Thoracic aorta (tissue), 2 donors: ENCODE data around the gene TJP3. TPM values are rescaled to one million over a fixed set of nuclear protein-coding genes. Genes with fewer than 3 reads are reported as not detected.
"Not testable (repeated sequence)": the region's sequence is repeated elsewhere in the genome, so short reads cannot be mapped to it uniquely, and the experiment has no call there.

ENCODE experiments used
- ATAC-seq: fragments of 150-250 bp; one replicate; pipeline ENCODE4 v1.8.0; 2017; ENCODE audit warnings: low read depth; ENCODE audit not compliant: insufficient number of reproducible peaks, low FRiP score
- DNase-seq: peaks from one replicate; pipeline ENCODE4 v3.0.0-alpha.2; 2020; ENCODE audit warnings: low spot score
- H3K27ac ChIP-seq, 2 donors: fragments of 200-600 bp; sonication (generic); 1 replicate in 1 of 2; 2 replicates in 1 of 2; pipeline ENCODE4 v1.5.1; 2016; ENCODE audit warnings: mild to moderate bottlenecking in 2 of 2, moderate library complexity in 2 of 2
- H3K27me3 ChIP-seq: fragments of 200-600 bp; sonication (generic); replicated peaks from 2 replicates; pipeline ENCODE4 v1.6.0; 2016; ENCODE audit warnings: mild to moderate bottlenecking; ENCODE audit not compliant: insufficient read depth
- H3K36me3 ChIP-seq: fragments of 200-600 bp; sonication (generic); one replicate; pipeline ENCODE4 v1.5.1; 2016
- H3K4me1 ChIP-seq, 2 donors: fragments of 200-600 bp; sonication (generic); 1 replicate in 1 of 2; 2 replicates in 1 of 2; pipeline versions ENCODE4 v1.5.1 to v1.6.0; 2016; ENCODE audit warnings: low read depth in 2 of 2, mild to moderate bottlenecking in 1 of 2; ENCODE audit not compliant: control insufficient read depth in 1 of 2
- H3K4me3 ChIP-seq: fragments of 200-600 bp; sonication (generic); 2 replicates; pipeline ENCODE4 v1.5.1; 2016; ENCODE audit warnings: mild to moderate bottlenecking
- H3K9me3 ChIP-seq: fragments of 200-600 bp; sonication (generic); 2 replicates; pipeline ENCODE4 v1.5.1; 2016
- CTCF ChIP-seq: fragments of 200-600 bp; sonication (generic); IDR thresholded peaks from one replicate; pipeline ENCODE4 v1.5.1; 2019; ENCODE audit warnings: antibody characterized with exemption
- total RNA-seq, 2 donors: library from RNA; depleted of rRNA; stranded (reverse); fragments of >200 nt; gene quantifications; one replicate each; pipeline versions ENCODE4 v1.1.0 to v1.2.3, GENCODE V29; 2016

The TJP3 gene
- total RNA-seq, 2 donors from 2014 or later = 0.41 to 2.1 TPM

- Histone ChIP-seq H3K4me1 (no peaks in the 10 kb centered on the region), H3K9me3 (no peaks in the 10 kb centered on the region), H3K4me3 (no peak overlapping the region), H3K27ac (no peak overlapping the region), H3K36me3 (peaks cover 26% of the 10 kb centered on the region), H3K27me3 (no peaks in the 10 kb centered on the region)
- DNase-seq (no peak), ATAC-seq (no peak)
- TF ChIP-seq CTCF = no peak
These were observed 44.3 kb downstream of the TJP3 start for GRCh38 chr19:3752492-3752891.

DNA sequence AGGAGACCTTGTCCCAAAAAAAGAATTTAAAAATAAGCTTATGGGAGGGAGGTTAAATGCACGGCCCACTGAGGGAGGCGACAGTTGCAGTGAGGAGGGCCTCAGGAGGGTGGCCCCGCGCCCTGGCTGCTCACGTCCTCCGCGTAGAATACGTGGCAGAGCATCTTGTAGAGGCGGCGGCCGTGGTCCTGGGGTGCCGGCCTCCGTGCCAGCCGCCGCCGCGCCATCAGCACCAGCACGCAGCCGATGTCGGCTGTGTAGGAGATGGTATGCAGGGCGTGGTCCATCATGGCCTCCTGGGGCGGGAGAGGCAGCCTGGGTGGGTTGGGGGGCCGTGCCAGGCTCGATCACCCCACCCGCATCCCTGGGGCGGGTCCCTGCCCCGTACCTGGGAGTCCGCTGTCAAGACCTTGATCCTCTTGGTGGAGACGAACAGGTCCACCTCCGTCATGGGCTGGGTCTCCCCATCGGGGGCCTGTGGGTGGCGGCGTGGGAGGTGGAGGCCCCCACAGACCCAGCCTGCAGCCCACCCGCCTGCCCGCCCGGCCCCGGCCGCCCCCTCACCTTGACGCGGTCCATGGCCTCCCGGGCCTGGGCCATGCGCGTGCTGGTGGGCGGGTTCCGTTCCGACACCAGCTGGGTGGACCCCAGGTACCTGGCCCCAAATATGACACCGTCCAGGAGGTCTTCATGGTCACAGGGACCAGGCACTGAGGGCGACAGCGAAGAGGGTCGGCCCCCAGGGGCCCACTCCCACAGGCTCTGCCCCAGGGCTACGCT is 45.6 kb downstream of the TJP3 start:
- H3K27ac ChIP-seq = no peak overlapping the region
- peaks cover 29% of the 10 kb centered on the region for H3K36me3 ChIP-seq
- H3K4me3 ChIP-seq = no peak overlapping the region
- no peak for TF ChIP-seq CTCF
- peaks cover 0 to 3% of the 10 kb centered on the region in 2 donors for H3K4me1 ChIP-seq
- H3K9me3 ChIP-seq = no peaks in the 10 kb centered on the region
- DNase-seq (no peak), ATAC-seq (no peak)
- H3K27me3 ChIP-seq = no peaks in the 10 kb centered on the region

DNA sequence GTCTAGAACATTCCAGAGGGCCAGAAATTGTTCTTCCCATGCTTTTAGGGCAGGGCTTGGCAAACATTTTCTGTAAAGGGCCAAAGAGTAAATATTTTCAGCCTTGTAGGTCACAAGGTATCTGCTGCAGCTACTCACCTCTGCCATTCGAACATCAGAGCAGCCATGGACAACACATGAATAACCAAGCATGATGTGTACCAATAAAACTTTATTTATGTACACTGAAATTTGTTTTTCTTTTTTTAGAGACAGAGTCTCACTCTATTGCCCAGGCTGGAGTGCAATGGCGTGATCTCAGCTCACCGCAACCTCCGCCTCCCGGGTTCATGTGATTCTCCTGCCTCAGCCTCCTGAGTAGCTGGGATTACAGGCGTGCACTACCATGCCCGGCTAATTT is 49.5 kb downstream of the TJP3 start:
- Histone ChIP-seq H3K36me3 (peaks cover 13% of the 10 kb centered on the region), H3K4me1 (peaks cover 16 to 31% of the 10 kb centered on the region in 2 donors)
- H3K27ac ChIP-seq, H3K9me3 ChIP-seq, H3K4me3 ChIP-seq, H3K27me3 ChIP-seq, DNase-seq, ATAC-seq: not testable (repeated sequence)

GRCh38 chr19:3758297-3758696 is 50.1 kb downstream of the TJP3 start:
- H3K9me3 ChIP-seq, ATAC-seq: not testable (repeated sequence)
- peaks cover 12% of the 10 kb centered on the region for H3K36me3 ChIP-seq

DNA sequence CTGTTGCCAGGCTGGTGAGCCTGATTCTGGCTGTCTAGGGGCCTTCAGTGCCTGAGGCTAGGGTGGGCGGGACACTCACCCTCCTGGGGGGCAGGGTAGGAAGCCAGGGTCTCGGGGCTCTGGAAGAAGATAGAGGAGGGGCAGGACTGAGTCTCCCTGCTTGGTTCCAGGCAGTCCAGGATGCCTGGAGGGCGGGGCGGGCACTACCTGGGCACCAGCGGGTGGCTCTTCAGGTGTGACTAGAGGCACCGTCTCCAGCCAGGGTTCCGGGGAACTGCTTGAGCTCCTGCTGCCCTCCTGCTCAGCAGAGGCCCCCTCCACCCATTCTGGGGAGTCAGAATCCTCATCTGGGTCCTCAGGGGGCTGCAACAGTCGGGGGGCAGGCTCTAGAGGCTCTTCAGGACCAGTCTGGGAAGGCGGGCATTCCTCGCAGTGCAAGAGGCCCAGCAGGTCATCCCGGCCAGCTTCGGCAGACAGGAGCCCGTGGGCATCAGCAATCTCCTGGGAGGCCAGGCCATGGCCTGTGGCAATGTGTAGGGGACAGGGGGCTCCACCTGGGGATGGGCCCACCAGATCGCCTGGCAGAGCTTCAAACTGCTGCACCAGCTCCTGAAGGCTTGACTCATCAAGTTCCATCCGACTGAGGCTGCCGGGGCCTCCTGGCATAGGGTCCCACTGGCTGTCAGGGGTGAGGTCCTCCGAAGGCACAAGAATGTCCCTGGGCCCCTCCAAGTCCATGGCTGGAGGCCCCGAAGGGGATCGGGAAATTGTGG is 51.5 kb downstream of the TJP3 start:
- Histone ChIP-seq H3K27me3 (no peaks in the 10 kb centered on the region), H3K9me3 (no peaks in the 10 kb centered on the region), H3K36me3 (peaks cover 7% of the 10 kb centered on the region), H3K27ac (no peak overlapping the region), H3K4me3 (no peak overlapping the region), H3K4me1 (peaks cover 16 to 38% of the 10 kb centered on the region in 2 donors)
- ATAC-seq (no peak), DNase-seq (no peak)
- TF ChIP-seq CTCF = no peak

More at GRCh38 chr19:3758297-3758696, 50.1 kb downstream of the TJP3 start:
- not testable (repeated sequence) for DNase-seq, H3K27ac ChIP-seq, H3K4me3 ChIP-seq, H3K27me3 ChIP-seq
- H3K4me1 ChIP-seq = peaks cover 16 to 34% of the 10 kb centered on the region in 2 donors

DNA sequence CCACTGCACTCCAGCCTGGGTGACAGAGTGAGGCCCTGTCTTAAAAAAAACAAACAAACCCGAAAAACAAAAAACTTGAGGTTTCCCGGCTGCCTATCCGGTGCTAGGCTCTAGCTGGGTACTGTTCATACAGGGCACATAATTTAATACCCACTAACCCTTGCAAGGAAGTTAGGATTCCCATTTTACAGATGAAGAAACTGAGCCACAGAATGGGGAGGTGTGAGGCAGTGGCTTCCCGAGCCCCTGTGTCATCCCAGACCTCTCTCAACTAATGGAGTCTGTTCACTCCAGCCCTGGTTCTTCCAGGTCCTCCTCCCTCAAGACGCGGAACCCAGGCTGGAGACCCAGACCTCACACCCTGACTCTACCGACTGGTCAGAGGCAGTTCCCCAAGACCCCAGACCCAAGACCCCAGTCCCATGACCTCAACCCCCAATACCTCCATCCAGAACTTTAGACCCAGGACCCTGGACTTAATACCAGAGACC is 52.7 kb downstream of the TJP3 start:
- Histone ChIP-seq H3K27ac (peak overlapping the region; percentile 43 to 62), H3K36me3 (peaks cover 17% of the 10 kb centered on the region), H3K9me3 (no peaks in the 10 kb centered on the region), H3K27me3 (no peaks in the 10 kb centered on the region), H3K4me1 (peaks cover 16 to 38% of the 10 kb centered on the region in 2 donors), H3K4me3 (peak overlapping the region; percentile 92)
- TF ChIP-seq CTCF = no peak
- no peak for ATAC-seq
- DNase-seq = no peak
